CD14-positive monocyte (primary cell): ENCODE measurements around the gene SLC36A4. TPM values are rescaled to one million over a fixed set of nuclear protein-coding genes. Genes with fewer than 3 reads are reported as not detected.

ENCODE experiments used
- DNase-seq, 3 donors: peaks; one replicate each; pipeline ENCODE4 v3.0.0-alpha.2; 2011 to 2022
- H2AFZ ChIP-seq: 2 replicates; pipeline ENCODE4 v1.6.0; 2012; ENCODE audit warnings: mild to moderate bottlenecking, low read depth, low read length, inconsistent platforms; ENCODE audit not compliant: insufficient read depth, poor library complexity, severe bottlenecking
- H3K27ac ChIP-seq, 2 donors: 1 replicate in 1 of 2; 2 replicates in 1 of 2; pipeline ENCODE4 v1.5.1; 2012 to 2013; ENCODE audit warnings: low read length in 2 of 2, control low read depth in 1 of 2, inconsistent platforms in 1 of 2, low read depth in 1 of 2, mild to moderate bottlenecking in 1 of 2
- H3K27me3 ChIP-seq, 2 donors: one replicate each; pipeline versions ENCODE4 v1.6.0 to v1.6.1; 2011 to 2013; ENCODE audit warnings: low read length in 2 of 2; ENCODE audit not compliant: control insufficient read depth in 2 of 2, insufficient read depth in 2 of 2
- H3K36me3 ChIP-seq, 2 donors: replicated peaks in 1 of 2; 1 replicate in 1 of 2; 2 replicates in 1 of 2; pipeline versions ENCODE4 v1.5.1 to v1.6.1; 2012 to 2013; ENCODE audit warnings: low read length in 2 of 2, control low read depth in 1 of 2, inconsistent platforms in 1 of 2, mild to moderate bottlenecking in 1 of 2; ENCODE audit not compliant: insufficient read depth in 2 of 2, control insufficient read depth in 1 of 2
- H3K4me1 ChIP-seq, 2 donors: 1 replicate in 1 of 2; 2 replicates in 1 of 2; pipeline versions ENCODE4 v1.5.1 to v1.6.1; 2012 to 2013; ENCODE audit warnings: low read length in 2 of 2, control low read depth in 1 of 2, inconsistent platforms in 1 of 2, mild to moderate bottlenecking in 1 of 2, moderate library complexity in 1 of 2; ENCODE audit not compliant: insufficient read depth in 2 of 2, control insufficient read depth in 1 of 2
- H3K4me2 ChIP-seq: replicated peaks from 2 replicates; pipeline ENCODE3; 2012; ENCODE audit warnings: low read length, moderate library complexity, mild to moderate bottlenecking; ENCODE audit not compliant: poor library complexity, severe bottlenecking; ENCODE audit errors: extremely low read depth
- H3K4me3 ChIP-seq, 3 experiments: fragments of 200-600 bp in 1 of 3; sonication (generic) in 1 of 3; replicated peaks in 1 of 3; 1 replicate in 2 of 3; 2 replicates in 1 of 3; pipeline ENCODE4 v1.5.1; 2011 to 2013; ENCODE audit warnings: low read length in 3 of 3, mild to moderate bottlenecking in 3 of 3, control low read depth in 2 of 3, low read depth in 2 of 3, inconsistent platforms in 1 of 3, moderate library complexity in 1 of 3
- H3K79me2 ChIP-seq: 2 replicates; pipeline ENCODE4 v1.6.0; 2012; ENCODE audit warnings: mild to moderate bottlenecking, control low read depth, inconsistent platforms, low read length, moderate library complexity; ENCODE audit not compliant: insufficient read depth
- H3K9ac ChIP-seq: 2 replicates; pipeline ENCODE4 v1.6.0; 2017; ENCODE audit warnings: low read length, mild to moderate bottlenecking; ENCODE audit not compliant: insufficient read depth, poor library complexity, severe bottlenecking
- H3K9me3 ChIP-seq, 2 donors: replicated peaks in 1 of 2; 1 replicate in 1 of 2; 2 replicates in 1 of 2; pipeline versions ENCODE4 v1.5.1 to v1.6.1; 2012 to 2013; ENCODE audit warnings: low read length in 2 of 2, control low read depth in 1 of 2; ENCODE audit not compliant: control insufficient read depth in 1 of 2, insufficient read depth in 1 of 2
- H4K20me1 ChIP-seq: 2 replicates; pipeline ENCODE4 v1.6.0; 2012; ENCODE audit warnings: mild to moderate bottlenecking, low read length, control low read depth, moderate library complexity; ENCODE audit not compliant: insufficient read depth
- H3K27ac Mint-ChIP-seq, 7 donors: one replicate each; pipeline ENCODE4 v1.8.0; 2020; ENCODE audit warnings: mild to moderate bottlenecking in 7 of 7, mixed read lengths in 7 of 7, moderate library complexity in 6 of 7, inconsistent platforms in 2 of 7
- H3K27me3 Mint-ChIP-seq, 3 donors: one replicate each; pipeline ENCODE4 v1.8.0; 2021 to 2022; ENCODE audit warnings: low read depth in 3 of 3, mild to moderate bottlenecking in 3 of 3, mixed read lengths in 3 of 3, moderate library complexity in 3 of 3, inconsistent platforms in 1 of 3
- H3K36me3 Mint-ChIP-seq, 2 donors: one replicate each; pipeline ENCODE4 v1.8.0; 2020; ENCODE audit warnings: mixed read lengths in 2 of 2, inconsistent platforms in 1 of 2, mild to moderate bottlenecking in 1 of 2
- H3K4me1 Mint-ChIP-seq: one replicate; pipeline ENCODE4 v1.8.0; 2020; ENCODE audit warnings: mild to moderate bottlenecking, mixed read lengths
- H3K4me3 Mint-ChIP-seq, 2 donors: one replicate each; pipeline ENCODE4 v1.8.0; 2020; ENCODE audit warnings: mild to moderate bottlenecking in 2 of 2, mixed read lengths in 2 of 2, moderate library complexity in 1 of 2
- H3K9me3 Mint-ChIP-seq, 7 donors: one replicate each; pipeline ENCODE4 v1.8.0; 2020 to 2022; ENCODE audit warnings: mixed read lengths in 7 of 7, mild to moderate bottlenecking in 6 of 7, moderate library complexity in 6 of 7, inconsistent platforms in 2 of 7
- WGBS: methylation state at CpG from one replicate; pipeline ENCODE4 v1.1.5; 2013; ENCODE audit warnings: missing lambda C conversion rate; ENCODE audit not compliant: insufficient coverage; 5-methylcytosine and 5-hydroxymethylcytosine counted together
- intact Hi-C, 2 donors: fragments of 100-400 bp; cut with micrococcal nuclease; formaldehyde crosslinking; loops; one replicate each; pipeline versions ENCODE4 v1.15.0 to v1.15.1; 2023
- polyA plus RNA-seq, 3 donors: library from polyadenylated mRNA; depleted of rRNA in 1 of 3; unstranded in 2 of 3; stranded (reverse) in 1 of 3; fragments of 300-500 nt in 2 of 3; fragments of >200 nt in 1 of 3; fragmentation: Illumina TruSeq in 2 of 3; gene quantifications; 1 replicate in 2 of 3; 2 replicates in 1 of 3; pipeline ENCODE4 v1.2.3, GENCODE V29; 2012 to 2021
- TF ChIP-seq, protein P1 (sequence below): fragments of 200-600 bp; IDR thresholded peaks from one replicate; pipeline ENCODE4 v1.8.0; 2022; ENCODE audit warnings: antibody characterized with exemption, mild to moderate bottlenecking

The SLC36A4 gene
- polyA plus RNA-seq, 3 donors: 21.1 to 65.2 (median 62.0) TPM

GRCh38 chr11:93122535-93123235 lies 75.1 kb downstream of the SLC36A4 start:
- TF ChIP-seq, protein P1, sequence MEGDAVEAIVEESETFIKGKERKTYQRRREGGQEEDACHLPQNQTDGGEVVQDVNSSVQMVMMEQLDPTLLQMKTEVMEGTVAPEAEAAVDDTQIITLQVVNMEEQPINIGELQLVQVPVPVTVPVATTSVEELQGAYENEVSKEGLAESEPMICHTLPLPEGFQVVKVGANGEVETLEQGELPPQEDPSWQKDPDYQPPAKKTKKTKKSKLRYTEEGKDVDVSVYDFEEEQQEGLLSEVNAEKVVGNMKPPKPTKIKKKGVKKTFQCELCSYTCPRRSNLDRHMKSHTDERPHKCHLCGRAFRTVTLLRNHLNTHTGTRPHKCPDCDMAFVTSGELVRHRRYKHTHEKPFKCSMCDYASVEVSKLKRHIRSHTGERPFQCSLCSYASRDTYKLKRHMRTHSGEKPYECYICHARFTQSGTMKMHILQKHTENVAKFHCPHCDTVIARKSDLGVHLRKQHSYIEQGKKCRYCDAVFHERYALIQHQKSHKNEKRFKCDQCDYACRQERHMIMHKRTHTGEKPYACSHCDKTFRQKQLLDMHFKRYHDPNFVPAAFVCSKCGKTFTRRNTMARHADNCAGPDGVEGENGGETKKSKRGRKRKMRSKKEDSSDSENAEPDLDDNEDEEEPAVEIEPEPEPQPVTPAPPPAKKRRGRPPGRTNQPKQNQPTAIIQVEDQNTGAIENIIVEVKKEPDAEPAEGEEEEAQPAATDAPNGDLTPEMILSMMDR: no peak
- peaks cover 9% of the 10 kb centered on the region in 2 donors for H3K27me3 ChIP-seq
- peaks cover 0 to 3% (median 1%) of the 10 kb centered on the region in 7 donors for H3K9me3 Mint-ChIP-seq
- no peak for DNase-seq
- no peaks in the 10 kb centered on the region for H3K4me1 Mint-ChIP-seq
- peaks cover 11 to 13% (median 13%) of the 10 kb centered on the region in 3 donors for H3K27me3 Mint-ChIP-seq
- H2AFZ ChIP-seq: no peak overlapping the region
- no peaks in the 10 kb centered on the region for H3K36me3 Mint-ChIP-seq
- H3K27ac Mint-ChIP-seq: no peak overlapping the region
- H3K9ac ChIP-seq: no peak overlapping the region
- H3K27ac ChIP-seq: no peak overlapping the region
- no peaks in the 10 kb centered on the region for H4K20me1 ChIP-seq
- H3K9me3 ChIP-seq: no peaks in the 10 kb centered on the region
- no peak overlapping the region for H3K4me2 ChIP-seq
- no CpG with 5 or more reads among the region's 2 CpGs for WGBS
- no peak overlapping the region for H3K4me3 ChIP-seq
- intact Hi-C loops: no loop called here
- no peaks in the 10 kb centered on the region for H3K4me1 ChIP-seq
- no peak overlapping the region for H3K4me3 Mint-ChIP-seq
- H3K79me2 ChIP-seq: no peaks in the 10 kb centered on the region
- no peaks in the 10 kb centered on the region for H3K36me3 ChIP-seq

- Histone ChIP-seq H3K79me2 (no peaks in the 10 kb centered on the region), H3K4me2 (no peak overlapping the region), H3K27me3 (peaks cover 7 to 9% of the 10 kb centered on the region in 2 donors), H3K4me1 (no peaks in the 10 kb centered on the region), H3K9me3 (no peaks in the 10 kb centered on the region), H3K9ac (no peak overlapping the region), H3K36me3 (no peaks in the 10 kb centered on the region), H3K27ac (no peak overlapping the region), H4K20me1 (no peaks in the 10 kb centered on the region), H3K4me3 (no peak overlapping the region), H2AFZ (no peak overlapping the region)
- no peaks in the 10 kb centered on the region for H3K36me3 Mint-ChIP-seq
- H3K27me3 Mint-ChIP-seq: peaks cover 9 to 14% (median 13%) of the 10 kb centered on the region in 3 donors
- TF ChIP-seq, protein P1: no peak
- no peak for DNase-seq
- no peaks in the 10 kb centered on the region for H3K4me1 Mint-ChIP-seq
- peaks cover 0 to 3% (median 2%) of the 10 kb centered on the region in 7 donors for H3K9me3 Mint-ChIP-seq
- H3K27ac Mint-ChIP-seq: no peak overlapping the region
- intact Hi-C loops: no loop called here
- no peak overlapping the region for H3K4me3 Mint-ChIP-seq
Observed at GRCh38 chr11:93118276-93118675, 79.5 kb downstream of the SLC36A4 start.
